H1 (cell line): ENCODE results near the gene PER2. TPM values are rescaled to one million over a fixed set of nuclear protein-coding genes. Genes with fewer than 3 reads are reported as not detected.

Source experiments
- CTCF ChIA-PET: fragments of 300-600 bp; sonication (Branson Sonifier 250); formaldehyde crosslinking; loops from one replicate; lab custom pipeline; 2021; ENCODE audit not compliant: partially characterized antibody; lab: Charles Lee
- POLR2A ChIA-PET: fragments of 300-600 bp; sonication (Branson Sonifier 250); formaldehyde crosslinking; loops from one replicate; lab custom pipeline; 2021; ENCODE audit warnings: inconsistent platforms; ENCODE audit not compliant: partially characterized antibody; lab: Charles Lee
- DNase-seq, 2 experiments: peaks; one replicate each; pipeline versions ENCODE4 v3.0.0 to v3.0.0-alpha.2; 2010 to 2022; ENCODE audit warnings: low spot score in 2 of 2, low read depth in 1 of 2, mixed read lengths in 1 of 2
- FAIRE-seq: peaks from 2 replicates; lab custom pipeline; 2011; peaks lifted over from hg19 to GRCh38; lab: Jason Lieb, UNC
- H2AFZ ChIP-seq: 2 replicates; pipeline ENCODE4 v1.8.1; 2012; ENCODE audit warnings: low read length, inconsistent platforms
- H2AK5ac ChIP-seq: 2 replicates; pipeline ENCODE4 v1.6.1; 2013; ENCODE audit warnings: low read depth, low read length
- H2BK120ac ChIP-seq: replicated peaks from 2 replicates; pipeline ENCODE3; 2013; ENCODE audit warnings: low read depth, low read length, inconsistent platforms
- H2BK12ac ChIP-seq: 2 replicates; pipeline ENCODE4 v1.6.1; 2013; ENCODE audit warnings: low read depth, low read length
- H2BK15ac ChIP-seq: 2 replicates; pipeline ENCODE4 v1.6.1; 2013; ENCODE audit warnings: low read length
- H2BK20ac ChIP-seq: 2 replicates; pipeline ENCODE4 v1.6.1; 2013; ENCODE audit warnings: low read length
- H2BK5ac ChIP-seq: 2 replicates; pipeline ENCODE4 v1.6.1; 2013; ENCODE audit warnings: low read depth, low read length
- H3K14ac ChIP-seq: 2 replicates; pipeline ENCODE4 v1.6.1; 2013; ENCODE audit warnings: inconsistent platforms; ENCODE audit not compliant: insufficient read length
- H3K18ac ChIP-seq: 2 replicates; pipeline ENCODE4 v1.6.1; 2013; ENCODE audit warnings: low read length; ENCODE audit errors: extremely low read depth
- H3K23ac ChIP-seq: 2 replicates; pipeline ENCODE4 v1.6.1; 2013; ENCODE audit warnings: inconsistent platforms; ENCODE audit not compliant: insufficient read length
- H3K23me2 ChIP-seq: 2 replicates; pipeline ENCODE4 v1.6.1; 2013; ENCODE audit warnings: low read depth, low read length
- H3K27ac ChIP-seq: 2 replicates; pipeline ENCODE4 v1.6.1; 2011; ENCODE audit warnings: low read depth, low read length, inconsistent platforms
- H3K27me3 ChIP-seq, 4 experiments: replicated peaks in 1 of 4; 1 replicate in 1 of 4; 2 replicates in 3 of 4; pipeline versions ENCODE4 v1.6.1 to v1.8.1; 2011 to 2013; ENCODE audit warnings: low read length in 3 of 4, mild to moderate bottlenecking in 3 of 4, inconsistent platforms in 2 of 4, mixed read lengths in 2 of 4, moderate library complexity in 1 of 4; ENCODE audit not compliant: control insufficient read depth in 3 of 4, insufficient read depth in 3 of 4; ENCODE audit errors: extremely low read depth in 1 of 4
- H3K36me3 ChIP-seq, 4 experiments: 2 replicates each; pipeline versions ENCODE4 v1.6.1 to v1.8.1; 2011 to 2013; ENCODE audit warnings: mild to moderate bottlenecking in 4 of 4, low read length in 3 of 4, moderate library complexity in 2 of 4, control low read depth in 1 of 4, inconsistent platforms in 1 of 4; ENCODE audit not compliant: insufficient read depth in 4 of 4, control insufficient read depth in 2 of 4
- H3K4ac ChIP-seq: replicated peaks from 2 replicates; pipeline ENCODE3; 2013; ENCODE audit warnings: low read length, low read depth, mixed read lengths, inconsistent platforms; ENCODE audit not compliant: insufficient read length
- H3K4me1 ChIP-seq, 4 experiments: replicated peaks in 1 of 4; 1 replicate in 1 of 4; 2 replicates in 3 of 4; pipeline versions ENCODE4 v1.6.1 to v1.8.1; 2011 to 2013; ENCODE audit warnings: low read length in 3 of 4, inconsistent platforms in 2 of 4, mixed read lengths in 1 of 4; ENCODE audit not compliant: insufficient read depth in 4 of 4, control insufficient read depth in 3 of 4
- H3K4me2 ChIP-seq, 2 experiments: 2 replicates each; pipeline versions ENCODE4 v1.6.1 to v1.8.1; 2011 to 2013; ENCODE audit warnings: low read depth in 2 of 2, low read length in 2 of 2, control low read depth in 1 of 2, inconsistent platforms in 1 of 2, mild to moderate bottlenecking in 1 of 2; ENCODE audit not compliant: insufficient read depth in 1 of 2
- H3K4me3 ChIP-seq, 4 experiments: fragments of 200-600, 300-600 bp in 1 of 4; sonication (generic), shearing (Covaris generic), sonication (Bioruptor Twin) in 1 of 4; 2 replicates each; pipeline versions ENCODE4 v1.5.1 to v1.8.1; 2011 to 2016; ENCODE audit warnings: low read length in 4 of 4, low read depth in 3 of 4, control low read depth in 2 of 4, inconsistent platforms in 2 of 4, mild to moderate bottlenecking in 2 of 4, mixed read lengths in 1 of 4, moderate library complexity in 1 of 4; ENCODE audit not compliant: insufficient read depth in 2 of 4; ENCODE audit errors: extremely low read depth in 1 of 4
- H3K56ac ChIP-seq: replicated peaks from 2 replicates; pipeline ENCODE3; 2013; ENCODE audit warnings: low read depth, mild to moderate bottlenecking, mixed read lengths, low read length, inconsistent platforms; ENCODE audit not compliant: insufficient read length
- H3K79me1 ChIP-seq: 2 replicates; pipeline ENCODE4 v1.6.1; 2013; ENCODE audit warnings: low read depth, low read length, control low read depth
- H3K79me2 ChIP-seq, 2 experiments: 2 replicates each; pipeline versions ENCODE4 v1.6.1 to v1.8.1; 2012 to 2013; ENCODE audit warnings: low read length in 2 of 2, mild to moderate bottlenecking in 2 of 2, inconsistent platforms in 1 of 2; ENCODE audit not compliant: insufficient read depth in 2 of 2, control insufficient read depth in 1 of 2
- H3K9ac ChIP-seq, 4 experiments: replicated peaks in 1 of 4; 1 replicate in 1 of 4; 2 replicates in 3 of 4; pipeline versions ENCODE4 v1.6.1 to v1.8.1; 2011 to 2013; ENCODE audit warnings: low read depth in 3 of 4, low read length in 3 of 4, control low read depth in 2 of 4, mild to moderate bottlenecking in 2 of 4, moderate library complexity in 2 of 4, inconsistent platforms in 1 of 4; ENCODE audit errors: extremely low read depth in 1 of 4
- H3K9me3 ChIP-seq, 2 experiments: 2 replicates each; pipeline versions ENCODE4 v1.6.1 to v1.8.1; 2012 to 2013; ENCODE audit warnings: mild to moderate bottlenecking in 2 of 2, moderate library complexity in 2 of 2, control low read depth in 1 of 2, inconsistent platforms in 1 of 2, low read depth in 1 of 2, low read length in 1 of 2, mixed read lengths in 1 of 2; ENCODE audit not compliant: insufficient read depth in 2 of 2
- H4K20me1 ChIP-seq, 2 experiments: replicated peaks in 1 of 2; 2 replicates each; pipeline versions ENCODE3 to v1.8.1; 2011 to 2013; ENCODE audit warnings: inconsistent platforms in 2 of 2, low read length in 2 of 2, mild to moderate bottlenecking in 1 of 2; ENCODE audit not compliant: insufficient read depth in 2 of 2, control insufficient read depth in 1 of 2
- H4K5ac ChIP-seq: 2 replicates; pipeline ENCODE4 v1.6.1; 2013; ENCODE audit warnings: low read length, low read depth, mixed read lengths, inconsistent platforms; ENCODE audit not compliant: insufficient read length
- H4K8ac ChIP-seq: 2 replicates; pipeline ENCODE4 v1.8.0; 2013; ENCODE audit warnings: mild to moderate bottlenecking, moderate library complexity, low read length, inconsistent platforms; ENCODE audit not compliant: insufficient read depth; ENCODE audit errors: extremely low read depth
- H4K91ac ChIP-seq: replicated peaks from 2 replicates; pipeline ENCODE3; 2013; ENCODE audit warnings: low read length, mixed read lengths, inconsistent platforms; ENCODE audit not compliant: insufficient read length
- CBX5 ChIP-seq: fragments of 300-800, 300-1000 bp; sonication (generic); IDR thresholded peaks from 2 replicates; pipeline ENCODE4 v1.7.1; 2016; ENCODE audit warnings: antibody characterized with exemption, low read length, low read depth
- CREB1 ChIP-seq: IDR thresholded peaks from 2 replicates; pipeline ENCODE4 v1.6.1; 2012; ENCODE audit warnings: inconsistent platforms
- FOSL1 ChIP-seq: IDR thresholded peaks from 2 replicates; pipeline ENCODE4 v1.6.1; 2011; ENCODE audit warnings: mild to moderate bottlenecking, low read depth, low read length, moderate library complexity; ENCODE audit not compliant: insufficient read depth
- POLR2AphosphoS5 ChIP-seq: IDR thresholded peaks from 2 replicates; pipeline ENCODE4 v1.6.1; 2011; ENCODE audit warnings: low read depth, low read length
- RNF2 ChIP-seq: fragments of 200-900, 300-1000 bp; sonication (generic); IDR thresholded peaks from 2 replicates; pipeline ENCODE4 v1.7.1; 2016; ENCODE audit warnings: borderline replicate concordance, low read depth, mild to moderate bottlenecking, antibody characterized with exemption, low read length; ENCODE audit not compliant: poor library complexity, severe bottlenecking; ENCODE audit errors: missing control alignments
- SIX5 ChIP-seq: IDR thresholded peaks from 2 replicates; pipeline ENCODE4 v1.6.1; 2011; ENCODE audit warnings: mild to moderate bottlenecking, low read depth, low read length
- SP1 ChIP-seq: IDR thresholded peaks from 2 replicates; pipeline ENCODE4 v1.6.1; 2011; ENCODE audit warnings: low read depth, low read length
- SRF ChIP-seq: IDR thresholded peaks from 2 replicates; pipeline ENCODE4 v1.6.1; 2011; ENCODE audit warnings: mild to moderate bottlenecking, low read depth, low read length, moderate library complexity
- TEAD4 ChIP-seq: IDR thresholded peaks from 2 replicates; pipeline ENCODE4 v1.6.1; 2012; ENCODE audit warnings: low read depth, low read length, inconsistent platforms, mixed read lengths
- WGBS, 2 experiments: shearing (Covaris generic) in 1 of 2; methylation state at CpG; one replicate each; pipeline versions ENCODE4 v1.1.6 to v1.1.7; 2013 to 2015; ENCODE audit warnings: low lambda C conversion rate in 2 of 2, mixed read lengths in 2 of 2, inconsistent platforms in 1 of 2, low coverage in 1 of 2, missing lambda C conversion rate in 1 of 2; ENCODE audit not compliant: insufficient replicate concordance in 2 of 2, insufficient coverage in 1 of 2, insufficient read length in 1 of 2; ENCODE audit errors: extremely low coverage in 1 of 2, missing lambda C conversion rate in 1 of 2; 5-methylcytosine and 5-hydroxymethylcytosine counted together
- polyA plus RNA-seq, 7 experiments: library from polyadenylated mRNA; depleted of rRNA in 3 of 7; stranded (reverse) in 5 of 7; unstranded in 2 of 7; fragments of >200 nt in 5 of 7; fragments of 200-250 nt in 2 of 7; gene quantifications; 1 replicate in 5 of 7; 2 replicates in 1 of 7; 4 replicates in 1 of 7; pipeline versions ENCODE4 v1.2.1 to v1.2.3, GENCODE V29; 2011 to 2013; ENCODE audit warnings: missing spikeins in 2 of 7, mixed read lengths in 2 of 7
- total RNA-seq: library from RNA; stranded (reverse); fragmentation: NEBNext Ultra II Directional; extraction: Animal tissue kit (Norgen Biotek cat#: 25700); gene quantifications from 2 replicates; pipeline ENCODE4 v1.2.1, GENCODE V29; 2021

PER2 gene
- total and polyA plus RNA-seq, 2 of the 8 experiments (the other 6 are each of a cell fraction or from before 2014, with no cell fraction given): 0.91 to 5.5 TPM

GRCh38 chr2:238269741-238270140, 18.7 kb downstream of the PER2 start:
- no peak overlapping the region for H4K91ac ChIP-seq
- no peak overlapping the region for H2AFZ ChIP-seq
- POLR2A ChIA-PET: interaction anchor here (1.5 kb wide), 1 partner anchor 30 kb away, joined by 3 read pairs; the partner anchor contains the start of gene HES6
- no peak overlapping the region for H2AK5ac ChIP-seq
- H3K4me2 ChIP-seq: no peak overlapping the region
- no peaks in the 10 kb centered on the region for H3K9me3 ChIP-seq
- no peak for DNase-seq
- no peak overlapping the region for H3K18ac ChIP-seq
- no peak overlapping the region for H3K9ac ChIP-seq
- no peak overlapping the region for H3K4ac ChIP-seq
- H4K20me1 ChIP-seq: peaks cover 0 to 2% of the 10 kb centered on the region in 2 experiments
- H3K79me2 ChIP-seq: no peaks in the 10 kb centered on the region
- H2BK15ac ChIP-seq: no peak overlapping the region
- H2BK12ac ChIP-seq: no peak overlapping the region
- H2BK20ac ChIP-seq: no peak overlapping the region
- no peak overlapping the region for H4K8ac ChIP-seq
- H3K56ac ChIP-seq: no peak overlapping the region
- H3K79me1 ChIP-seq: no peaks in the 10 kb centered on the region
- no peaks in the 10 kb centered on the region for H3K4me1 ChIP-seq
- H3K23ac ChIP-seq: no peak overlapping the region
- no peaks in the 10 kb centered on the region; a peak in 2 of 8 replicates for H3K36me3 ChIP-seq
- WGBS, 2 experiments: 85% methylated on average over 6 of the region's 6 CpGs; no CpG with 5 or more reads in 1 of the 2 experiments
- H2BK120ac ChIP-seq: no peak overlapping the region
- no peak overlapping the region for H3K4me3 ChIP-seq
- no peak overlapping the region for H2BK5ac ChIP-seq
- H3K23me2 ChIP-seq: no peaks in the 10 kb centered on the region
- no peaks in the 10 kb centered on the region for H3K27me3 ChIP-seq
- H3K27ac ChIP-seq: no peak overlapping the region
- no peak overlapping the region for H3K14ac ChIP-seq
- CTCF ChIA-PET: interaction anchor here (0.7 to 18.9 kb wide), 4 partner anchors 8 to 172 kb away, joined by 3 to 298 read pairs (median 6); no protein-coding TSS in a partner anchor
- no peak for FAIRE-seq
- TF ChIP-seq SRF (no peak), FOSL1 (no peak), POLR2AphosphoS5 (no peak), TEAD4 (no peak), SIX5 (no peak), RNF2 (no peak), SP1 (no peak), CREB1 (no peak), CBX5 (no peak)
- H4K5ac ChIP-seq: no peak overlapping the region
